Urinary bladder (tissue), 4 donors: ENCODE measurements around the gene MAD2L1BP. TPM values are rescaled to one million over a fixed set of nuclear protein-coding genes. Genes with fewer than 3 reads are reported as not detected.

ENCODE experiments used
- DNase-seq: peaks from one replicate; pipeline ENCODE4 v3.0.0-alpha.2; 2015; ENCODE audit errors: extremely low spot score
- H3K27ac ChIP-seq: one replicate; pipeline ENCODE4 v1.5.1; 2013; ENCODE audit warnings: low read depth, mild to moderate bottlenecking, moderate library complexity
- H3K36me3 ChIP-seq: one replicate; pipeline ENCODE4 v1.6.1; 2013; ENCODE audit warnings: mild to moderate bottlenecking, moderate library complexity; ENCODE audit not compliant: insufficient read depth
- H3K4me1 ChIP-seq: one replicate; pipeline ENCODE4 v1.6.1; 2013; ENCODE audit warnings: mild to moderate bottlenecking, moderate library complexity; ENCODE audit not compliant: insufficient read depth
- H3K4me3 ChIP-seq: one replicate; pipeline ENCODE4 v1.5.1; 2013; ENCODE audit warnings: low read depth, low read length
- WGBS: extraction: QIAGEN DNeasy Blood & Tissue Kit; methylation state at CpG from one replicate; pipeline ENCODE4 v1.1.7; 2013; 5-methylcytosine and 5-hydroxymethylcytosine counted together
- polyA plus RNA-seq: library from polyadenylated mRNA; stranded (reverse); fragments of 200-250 nt; gene quantifications from one replicate; pipeline ENCODE4 v1.2.3, GENCODE V29; 2013
- total RNA-seq: library from RNA; depleted of rRNA; stranded (reverse); fragments of >200 nt; gene quantifications from one replicate; pipeline ENCODE4 v1.2.3, GENCODE V29; 2014
- donor health status: healthy with polysubstance abuse.
- donor health status: healthy.

The MAD2L1BP gene
- total and polyA plus RNA-seq, 2 donors: 16.8 to 25.3 TPM

- Histone ChIP-seq H3K36me3 (no peaks in the 10 kb centered on the region), H3K27ac (no peak overlapping the region), H3K4me1 (no peaks in the 10 kb centered on the region), H3K4me3 (no peak overlapping the region)
- DNase-seq: no peak
- WGBS: 56% methylated on average over 2 of the region's 2 CpGs
These were observed 53.8 kb downstream of the MAD2L1BP start for GRCh38 chr6:43689421-43689820.

Other genes with a start within 250 kb of the MAD2L1BP start
- gene ABCC10, start 208.3 kb upstream of the MAD2L1BP start, total RNA-seq: 15.6 TPM
- gene ABCC10, start 208.3 kb upstream of the MAD2L1BP start, polyA plus RNA-seq: 18.5 TPM
- gene DLK2, start 180.3 kb upstream of the MAD2L1BP start, total RNA-seq: 2.0 TPM
- 0.67 TPM for gene DLK2, start 180.3 kb upstream of the MAD2L1BP start, polyA plus RNA-seq
- gene TJAP1, start 158.3 kb upstream of the MAD2L1BP start, total RNA-seq: 10.5 TPM
- 29.7 TPM for gene TJAP1, start 158.3 kb upstream of the MAD2L1BP start, polyA plus RNA-seq
- gene LRRC73, start 125.5 kb upstream of the MAD2L1BP start, total RNA-seq: not detected
- 0.24 TPM for gene LRRC73, start 125.5 kb upstream of the MAD2L1BP start, polyA plus RNA-seq
- 54.9 TPM for gene YIPF3, start 118.9 kb upstream of the MAD2L1BP start, total RNA-seq
- gene YIPF3, start 118.9 kb upstream of the MAD2L1BP start, polyA plus RNA-seq: 118 TPM
- gene POLR1C, start 118.8 kb upstream of the MAD2L1BP start, total RNA-seq: 29.4 TPM
- 36.9 TPM for gene POLR1C, start 118.8 kb upstream of the MAD2L1BP start, polyA plus RNA-seq
- 23.8 TPM for gene XPO5, start 59.8 kb upstream of the MAD2L1BP start, total RNA-seq
- gene XPO5, start 59.8 kb upstream of the MAD2L1BP start, polyA plus RNA-seq: 12.6 TPM
- 16.8 TPM for gene POLH, start 59.7 kb upstream of the MAD2L1BP start, total RNA-seq
- gene POLH, start 59.7 kb upstream of the MAD2L1BP start, polyA plus RNA-seq: 5.7 TPM
- gene GTPBP2, start 6.6 kb upstream of the MAD2L1BP start, total RNA-seq: 36.3 TPM
- 40.4 TPM for gene GTPBP2, start 6.6 kb upstream of the MAD2L1BP start, polyA plus RNA-seq
- 1.0 TPM for gene RSPH9, start 9.2 kb downstream of the MAD2L1BP start, total RNA-seq
- 0.60 TPM for gene RSPH9, start 9.2 kb downstream of the MAD2L1BP start, polyA plus RNA-seq
- gene MRPS18A, start 52.0 kb downstream of the MAD2L1BP start, total RNA-seq: 33.3 TPM
- gene MRPS18A, start 52.0 kb downstream of the MAD2L1BP start, polyA plus RNA-seq: 55.8 TPM
- gene VEGFA, start 134.4 kb downstream of the MAD2L1BP start, total RNA-seq: 85.7 TPM
- 63.8 TPM for gene VEGFA, start 134.4 kb downstream of the MAD2L1BP start, polyA plus RNA-seq